Keratinocyte (primary cell): ENCODE results near the gene RNF13. TPM values are rescaled to one million over a fixed set of nuclear protein-coding genes. Genes with fewer than 3 reads are reported as not detected.

ENCODE experiments used
- DNase-seq: peaks from one replicate; pipeline ENCODE4 v3.0.0-alpha.2; 2011; ENCODE audit warnings: low read depth, missing footprints, low spot score
- FAIRE-seq: peaks from 2 replicates; lab custom pipeline; 2011; peaks lifted over from hg19 to GRCh38; lab: Jason Lieb, UNC
- H2AFZ ChIP-seq: 2 replicates; pipeline ENCODE4 v1.6.0; 2012; ENCODE audit warnings: low read length, control low read depth, inconsistent platforms; ENCODE audit not compliant: control insufficient read depth
- H3K27ac ChIP-seq: 2 replicates; pipeline ENCODE4 v1.5.1; 2011; ENCODE audit warnings: low read length; ENCODE audit not compliant: control insufficient read depth, insufficient read depth
- H3K27me3 ChIP-seq: 3 replicates; pipeline ENCODE4 v1.6.0; 2011; ENCODE audit warnings: low read length; ENCODE audit not compliant: control insufficient read depth, insufficient read depth; ENCODE audit errors: extremely low read depth
- H3K36me3 ChIP-seq, 2 experiments: 2 replicates in 1 of 2; 3 replicates in 1 of 2; pipeline ENCODE4 v1.5.1; 2011; ENCODE audit warnings: low read length in 2 of 2, mild to moderate bottlenecking in 1 of 2; ENCODE audit not compliant: control insufficient read depth in 2 of 2, insufficient read depth in 2 of 2; ENCODE audit errors: extremely low read depth in 1 of 2
- H3K4me1 ChIP-seq: 3 replicates; pipeline ENCODE4 v1.5.1; 2011; ENCODE audit warnings: low read length; ENCODE audit not compliant: control insufficient read depth, insufficient read depth; ENCODE audit errors: extremely low read depth
- H3K4me2 ChIP-seq: 3 replicates; pipeline ENCODE4 v1.6.0; 2011; ENCODE audit warnings: low read depth, low read length; ENCODE audit not compliant: control insufficient read depth, insufficient read depth; ENCODE audit errors: extremely low read depth
- H3K4me3 ChIP-seq, 3 experiments: fragments of 200-600 bp in 1 of 3; sonication (generic) in 1 of 3; 2 replicates in 2 of 3; 3 replicates in 1 of 3; pipeline ENCODE4 v1.5.1; 2011 to 2016; ENCODE audit warnings: low read length in 3 of 3, mild to moderate bottlenecking in 3 of 3, control low read depth in 2 of 3, inconsistent platforms in 1 of 3, low read depth in 1 of 3, mixed read lengths in 1 of 3, mixed run types in 1 of 3, moderate library complexity in 1 of 3; ENCODE audit not compliant: control insufficient read depth in 2 of 3, insufficient read depth in 2 of 3; ENCODE audit errors: extremely low read depth in 1 of 3
- H3K79me2 ChIP-seq: 2 replicates; pipeline ENCODE4 v1.6.0; 2012; ENCODE audit warnings: low read length; ENCODE audit not compliant: control insufficient read depth, insufficient read depth
- H3K9ac ChIP-seq: 3 replicates; pipeline ENCODE4 v1.6.0; 2011; ENCODE audit warnings: low read length; ENCODE audit not compliant: control insufficient read depth, insufficient read depth; ENCODE audit errors: extremely low read depth
- H3K9me1 ChIP-seq: 3 replicates; pipeline ENCODE4 v1.6.0; 2011; ENCODE audit warnings: low read length; ENCODE audit not compliant: control insufficient read depth, insufficient read depth; ENCODE audit errors: extremely low read depth
- H3K9me3 ChIP-seq: 2 replicates; pipeline ENCODE4 v1.5.1; 2012; ENCODE audit warnings: low read depth, low read length; ENCODE audit not compliant: control insufficient read depth
- H4K20me1 ChIP-seq: 3 replicates; pipeline ENCODE4 v1.6.0; 2011; ENCODE audit warnings: low read length; ENCODE audit not compliant: control insufficient read depth, insufficient read depth; ENCODE audit errors: extremely low read depth
- EZH2 ChIP-seq: IDR thresholded peaks from one replicate; pipeline ENCODE4 v1.6.1; 2012; ENCODE audit warnings: inconsistent platforms, mild to moderate bottlenecking, low read length, moderate library complexity
- dilution Hi-C: fragments of 300-500 bp; cut with MboI; formaldehyde crosslinking; loops from one replicate; pipeline ENCODE4 v1.7.0; 2020; ENCODE audit warnings: low sequenced_read_pairs; ENCODE audit not compliant: extremely low pct_ligation_motif_present
- polyA plus RNA-seq, 5 experiments: library from polyadenylated mRNA; depleted of rRNA in 3 of 5; stranded (reverse) in 3 of 5; stranded (forward) in 1 of 5; unstranded in 1 of 5; fragments of >200 nt; gene quantifications; 1 replicate in 1 of 5; 2 replicates in 3 of 5; 3 replicates in 1 of 5; pipeline versions ENCODE4 v1.2.1 to v1.2.3, GENCODE V29; 2011 to 2012; ENCODE audit warnings: missing spikeins in 2 of 5, low read depth in 1 of 5, low replicate concordance in 1 of 5
- TF ChIP-seq, protein P1 (sequence below), 3 experiments: IDR thresholded peaks in 1 of 3; conservative IDR thresholded peaks in 1 of 3; optimal IDR thresholded peaks in 1 of 3; 2 replicates in 2 of 3; 3 replicates in 1 of 3; pipeline versions ENCODE3 to v1.5.1; 2011; ENCODE audit warnings: low read length in 3 of 3, mild to moderate bottlenecking in 3 of 3, moderate library complexity in 2 of 3, control low read depth in 1 of 3, inconsistent platforms in 1 of 3; ENCODE audit not compliant: insufficient read depth in 2 of 3; ENCODE audit errors: extremely low read depth in 1 of 3

The RNF13 gene
- polyA plus RNA-seq, 1 donor (not counting 4 experiments of a cell fraction or from before 2014, with no cell fraction given), result 57.4 TPM

DNA sequence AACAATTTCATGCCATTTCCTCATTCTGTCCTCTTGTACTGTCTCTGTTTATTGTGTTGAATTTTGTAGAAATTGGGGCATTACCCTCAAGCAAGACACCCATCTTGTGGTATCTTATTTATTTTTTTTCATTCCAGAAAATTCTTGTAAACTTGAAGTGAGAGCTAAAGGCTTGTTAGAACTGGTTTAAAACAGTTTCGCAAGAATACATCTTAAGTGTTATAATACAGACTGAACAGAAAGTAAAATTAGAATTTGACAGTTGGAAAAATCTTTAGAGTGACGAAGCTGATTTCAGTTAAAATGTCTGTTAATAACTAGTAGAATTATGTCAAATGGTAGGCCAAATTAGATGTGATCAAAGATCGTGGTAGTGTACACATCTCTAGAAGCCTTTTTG, 26.9 kb downstream of the RNF13 start:
- H3K9ac ChIP-seq, result no peak overlapping the region

DNA sequence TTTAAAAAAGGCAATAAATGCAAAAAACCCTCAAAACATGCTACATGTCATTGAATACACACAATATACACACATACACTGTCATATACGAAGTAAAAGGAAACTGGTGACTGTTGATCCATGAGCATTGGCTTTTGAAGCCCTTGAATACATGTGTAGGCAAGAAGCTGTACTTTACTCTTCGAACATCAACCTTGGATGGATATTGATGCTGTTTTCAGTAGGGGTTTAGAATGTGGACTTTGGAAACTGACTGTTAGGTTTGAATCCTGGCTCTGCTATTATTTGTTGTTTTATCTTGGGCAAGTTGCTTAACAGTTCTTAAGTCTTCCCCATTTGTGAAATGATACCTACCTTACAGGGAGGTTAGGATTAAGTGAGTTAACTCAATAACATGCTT, 30.5 kb downstream of the RNF13 start:
- Histone ChIP-seq H3K79me2 (peaks cover 27% of the 10 kb centered on the region), H3K9ac (no peak overlapping the region), H3K27me3 (no peaks in the 10 kb centered on the region), H3K36me3 (peaks cover 0 to 3% of the 10 kb centered on the region in 2 experiments), H2AFZ (no peak overlapping the region), H3K9me3 (peaks cover under 1% of the 10 kb centered on the region), H3K4me1 (no peaks in the 10 kb centered on the region), H4K20me1 (no peaks in the 10 kb centered on the region), H3K9me1 (no peaks in the 10 kb centered on the region), H3K4me2 (no peak overlapping the region), H3K4me3 (no peak overlapping the region), H3K27ac (no peak overlapping the region)
- FAIRE-seq, result no peak
- DNase-seq, result no peak
- TF ChIP-seq, protein P1, sequence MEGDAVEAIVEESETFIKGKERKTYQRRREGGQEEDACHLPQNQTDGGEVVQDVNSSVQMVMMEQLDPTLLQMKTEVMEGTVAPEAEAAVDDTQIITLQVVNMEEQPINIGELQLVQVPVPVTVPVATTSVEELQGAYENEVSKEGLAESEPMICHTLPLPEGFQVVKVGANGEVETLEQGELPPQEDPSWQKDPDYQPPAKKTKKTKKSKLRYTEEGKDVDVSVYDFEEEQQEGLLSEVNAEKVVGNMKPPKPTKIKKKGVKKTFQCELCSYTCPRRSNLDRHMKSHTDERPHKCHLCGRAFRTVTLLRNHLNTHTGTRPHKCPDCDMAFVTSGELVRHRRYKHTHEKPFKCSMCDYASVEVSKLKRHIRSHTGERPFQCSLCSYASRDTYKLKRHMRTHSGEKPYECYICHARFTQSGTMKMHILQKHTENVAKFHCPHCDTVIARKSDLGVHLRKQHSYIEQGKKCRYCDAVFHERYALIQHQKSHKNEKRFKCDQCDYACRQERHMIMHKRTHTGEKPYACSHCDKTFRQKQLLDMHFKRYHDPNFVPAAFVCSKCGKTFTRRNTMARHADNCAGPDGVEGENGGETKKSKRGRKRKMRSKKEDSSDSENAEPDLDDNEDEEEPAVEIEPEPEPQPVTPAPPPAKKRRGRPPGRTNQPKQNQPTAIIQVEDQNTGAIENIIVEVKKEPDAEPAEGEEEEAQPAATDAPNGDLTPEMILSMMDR (optimal IDR thresholded peaks at IDR 0.05 in 1 of 3, IDR thresholded peaks at IDR 0.05 in 1 of 3, conservative IDR thresholded peaks at IDR 0.05 in 1 of 3; ENCODE audit: extremely low read depth in 1 of 3, insufficient read depth in 2 of 3, low read length in 3 of 3), result no peak
- no peak for TF ChIP-seq EZH2
- dilution Hi-C loops, result no loop called here

More for the DNA sequence above, 26.9 kb downstream of the RNF13 start:
- Histone ChIP-seq H3K9me3 (peaks cover 6% of the 10 kb centered on the region), H2AFZ (no peak overlapping the region), H3K36me3 (no peaks in the 10 kb centered on the region), H3K4me3 (no peak overlapping the region), H3K4me1 (no peaks in the 10 kb centered on the region), H3K79me2 (peaks cover 42% of the 10 kb centered on the region), H3K27me3 (no peaks in the 10 kb centered on the region), H4K20me1 (no peaks in the 10 kb centered on the region), H3K27ac (no peak overlapping the region), H3K4me2 (no peak overlapping the region), H3K9me1 (no peaks in the 10 kb centered on the region)
- TF ChIP-seq, protein P1 (optimal IDR thresholded peaks at IDR 0.05 in 1 of 3, IDR thresholded peaks at IDR 0.05 in 1 of 3, conservative IDR thresholded peaks at IDR 0.05 in 1 of 3; ENCODE audit: extremely low read depth in 1 of 3, insufficient read depth in 2 of 3, low read length in 3 of 3), result no peak
- no peak for TF ChIP-seq EZH2
- dilution Hi-C loops, result no loop called here
- DNase-seq, result no peak
- no peak for FAIRE-seq
